ENCODE results near the gene KLK1.

The KLK1 gene

GRCh38 chr19:50831026-50831396 lies 7.4 kb upstream of the KLK1 start:
- no peak for TF ChIP-seq CTCF (conservative IDR thresholded peaks at IDR 0.05; ENCODE audit: low read length)
- no peak overlapping the region for H3K4me3 ChIP-seq (ENCODE audit: low read length)
- DNase-seq (ENCODE audit: low read depth), result no peak

GRCh38 chr19:50830266-50831025 lies 6.9 kb upstream of the KLK1 start:
- TF ChIP-seq CTCF (conservative IDR thresholded peaks at IDR 0.05; ENCODE audit: low read length), result no peak
- no peak overlapping the region for H3K4me3 ChIP-seq (ENCODE audit: low read length)
- DNase-seq (ENCODE audit: low read depth), result no peak

- TF ChIP-seq CTCF (conservative IDR thresholded peaks at IDR 0.05; ENCODE audit: low read length), result no peak
- no peak overlapping the region for H3K4me3 ChIP-seq (ENCODE audit: low read length)
- no peak for DNase-seq (ENCODE audit: low read depth)
Measured at GRCh38 chr19:50829801-50830200, 6.2 kb upstream of the KLK1 start.

- no peak for TF ChIP-seq CTCF (conservative IDR thresholded peaks at IDR 0.05; ENCODE audit: low read length)
- DNase-seq (ENCODE audit: low read depth), result no peak
- H3K4me3 ChIP-seq (ENCODE audit: low read length), result no peak overlapping the region
Measured at GRCh38 chr19:50827476-50827875, 3.9 kb upstream of the KLK1 start.

- H3K4me3 ChIP-seq (ENCODE audit: low read length), result no peak overlapping the region
- TF ChIP-seq CTCF (conservative IDR thresholded peaks at IDR 0.05; ENCODE audit: low read length), result no peak
- DNase-seq (ENCODE audit: low read depth), result no peak
Measured at GRCh38 chr19:50826492-50827240, 3.1 kb upstream of the KLK1 start.

- TF ChIP-seq CTCF (conservative IDR thresholded peaks at IDR 0.05; ENCODE audit: low read length), result no peak
- H3K4me3 ChIP-seq (ENCODE audit: low read length), result no peak overlapping the region
- DNase-seq (ENCODE audit: low read depth), result no peak
Measured at GRCh38 chr19:50822661-50823208, 852 bp downstream of the KLK1 start.

Data from AG10803 (cell line).